ENCODE measurements around the gene CHFR.
"Not testable (repeated sequence)": the region's sequence is repeated elsewhere in the genome, so short reads cannot be mapped to it uniquely, and the experiment has no call there.

CHFR gene, protein sequence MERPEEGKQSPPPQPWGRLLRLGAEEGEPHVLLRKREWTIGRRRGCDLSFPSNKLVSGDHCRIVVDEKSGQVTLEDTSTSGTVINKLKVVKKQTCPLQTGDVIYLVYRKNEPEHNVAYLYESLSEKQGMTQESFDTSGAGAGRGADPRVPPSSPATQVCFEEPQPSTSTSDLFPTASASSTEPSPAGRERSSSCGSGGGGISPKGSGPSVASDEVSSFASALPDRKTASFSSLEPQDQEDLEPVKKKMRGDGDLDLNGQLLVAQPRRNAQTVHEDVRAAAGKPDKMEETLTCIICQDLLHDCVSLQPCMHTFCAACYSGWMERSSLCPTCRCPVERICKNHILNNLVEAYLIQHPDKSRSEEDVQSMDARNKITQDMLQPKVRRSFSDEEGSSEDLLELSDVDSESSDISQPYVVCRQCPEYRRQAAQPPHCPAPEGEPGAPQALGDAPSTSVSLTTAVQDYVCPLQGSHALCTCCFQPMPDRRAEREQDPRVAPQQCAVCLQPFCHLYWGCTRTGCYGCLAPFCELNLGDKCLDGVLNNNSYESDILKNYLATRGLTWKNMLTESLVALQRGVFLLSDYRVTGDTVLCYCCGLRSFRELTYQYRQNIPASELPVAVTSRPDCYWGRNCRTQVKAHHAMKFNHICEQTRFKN

GRCh38 chr12:132887513-132888351 lies at the start of gene CHFR:
CHFR (minus strand) TSS chr12:132887605; CDS start chr12:132887328, 277 bp downstream.
- DNase-seq: peak; percentile 81

DNA sequence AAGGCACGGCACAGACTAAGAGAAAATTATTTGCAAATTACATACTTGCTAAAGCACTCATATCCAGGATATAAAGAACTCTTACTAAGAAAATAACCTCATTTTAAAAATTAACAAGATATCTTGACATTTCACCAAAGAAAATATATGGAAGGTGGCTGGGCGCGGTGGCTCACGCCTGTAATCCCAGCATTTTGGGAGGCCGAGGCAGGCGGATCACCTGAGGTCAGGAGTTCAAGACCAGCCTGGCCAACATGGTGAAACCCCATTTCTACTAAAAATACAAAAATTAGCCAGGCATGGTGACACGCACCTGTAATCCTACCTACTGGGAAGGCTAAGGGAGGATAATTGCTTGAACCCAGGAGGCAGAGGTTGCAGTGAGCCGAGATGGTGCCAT lies 49.5 kb upstream of the CHFR start:
- not testable (repeated sequence) for DNase-seq

DNA sequence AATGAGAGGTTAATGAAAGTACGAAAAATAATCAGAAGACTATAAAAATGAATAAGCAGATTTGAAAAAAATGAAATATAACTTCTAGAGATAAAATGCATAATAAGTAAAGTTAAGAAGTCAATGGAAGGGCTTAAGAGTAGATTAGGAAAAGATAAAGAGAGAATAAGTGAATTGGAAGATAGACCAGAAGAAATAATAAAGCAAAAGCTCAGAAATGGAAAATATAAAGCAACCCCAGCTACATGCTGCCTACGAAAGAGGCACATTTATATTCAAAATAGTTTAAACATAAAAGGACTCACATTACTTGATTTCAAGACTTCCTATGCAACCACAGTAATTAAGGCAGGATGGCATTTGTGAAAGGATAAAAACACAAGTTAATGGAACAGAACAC lies 48.8 kb upstream of the CHFR start:
- DNase-seq: no peak

DNA sequence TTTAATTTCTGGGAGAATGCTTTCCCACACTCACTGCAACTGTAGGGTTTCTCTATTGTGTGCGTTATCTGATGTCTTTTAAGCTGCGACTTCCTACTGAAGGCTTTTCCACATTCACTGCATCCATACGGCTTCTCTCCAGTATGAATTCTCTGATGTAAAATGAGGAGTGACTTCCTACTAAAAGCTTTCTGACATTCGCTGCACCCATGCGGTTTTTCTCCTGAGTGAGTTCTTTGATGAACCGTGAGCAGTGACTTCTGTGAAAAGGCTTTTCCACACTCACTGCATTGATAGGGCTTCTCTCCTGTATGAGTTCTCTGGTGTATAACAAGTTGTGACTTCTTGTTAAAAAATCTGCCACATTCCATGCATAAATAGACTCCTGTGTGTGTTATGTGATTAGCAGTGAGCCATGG lies 39.0 kb upstream of the CHFR start:
- no peak for DNase-seq

- no peak for DNase-seq
Measured at GRCh38 chr12:132925597-132926414, 38.4 kb upstream of the CHFR start.

DNA sequence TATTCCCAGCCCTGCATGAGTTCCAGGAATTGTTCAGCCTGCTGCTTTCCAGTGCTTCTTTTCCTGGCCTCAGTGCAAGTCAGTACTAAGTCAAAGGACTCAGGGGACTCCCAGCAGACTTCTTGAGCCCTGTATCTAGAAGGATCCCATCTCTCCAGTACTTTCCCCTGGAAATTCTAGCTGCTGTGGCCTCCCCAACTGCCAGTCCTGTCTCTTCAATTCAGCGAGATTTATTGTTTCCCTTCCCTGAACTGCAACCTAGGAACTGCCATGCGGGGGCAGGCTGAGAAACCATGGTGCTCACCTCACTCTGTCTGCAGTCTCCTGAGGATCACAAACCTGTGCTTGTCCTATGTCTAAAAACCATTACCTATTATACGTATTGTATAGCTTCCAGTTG lies 37.0 kb upstream of the CHFR start:
- no peak for DNase-seq

DNA sequence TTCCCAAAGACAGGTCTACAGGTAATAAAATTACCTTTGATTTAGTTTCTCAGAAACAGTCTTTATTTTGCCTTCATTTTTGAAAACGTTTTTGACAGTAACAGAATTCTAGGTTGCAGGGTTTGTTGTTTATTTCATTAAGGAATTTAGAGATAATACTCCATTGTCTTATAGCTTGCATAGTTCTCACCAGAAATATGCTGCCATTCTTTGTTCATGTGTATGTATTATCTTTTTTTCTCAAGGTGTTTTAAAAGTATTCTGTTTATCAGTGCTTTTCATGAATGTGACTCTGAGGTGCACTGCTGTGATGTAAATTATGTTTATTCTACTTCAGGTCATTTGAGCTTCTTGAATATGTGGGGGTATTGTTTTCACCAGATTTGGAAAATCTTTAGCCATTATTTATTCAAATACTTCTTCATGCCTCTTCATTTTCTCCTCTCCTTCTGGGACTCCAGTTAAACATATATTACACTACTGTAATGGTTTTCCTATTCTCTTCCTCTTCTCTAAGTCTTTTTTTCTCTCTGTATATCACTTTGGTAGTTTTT lies 36.0 kb upstream of the CHFR start:
- no peak for DNase-seq

GRCh38 chr12:132922676-132923075 lies 35.3 kb upstream of the CHFR start:
- DNase-seq: no peak

GRCh38 chr12:132921685-132922084 lies 34.3 kb upstream of the CHFR start:
- no peak for DNase-seq

DNA sequence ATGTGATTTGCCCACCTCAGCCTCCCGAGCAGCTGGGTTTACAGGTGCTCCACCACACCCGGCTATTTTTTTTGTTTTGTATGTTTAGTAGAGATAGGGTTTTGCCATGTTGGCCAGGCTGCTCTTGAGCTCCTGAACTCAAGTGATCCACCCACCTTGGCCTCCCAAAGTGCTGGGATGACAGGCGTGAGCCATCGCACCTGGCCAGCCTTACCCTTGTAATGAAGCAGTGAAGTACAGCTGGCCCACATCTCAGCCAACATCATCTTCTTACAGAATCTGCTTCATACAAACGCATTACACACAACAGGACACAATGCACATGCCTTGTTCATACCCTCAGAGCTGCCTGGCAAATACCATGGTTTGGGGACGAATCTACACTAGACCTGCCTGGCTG lies 31.3 kb upstream of the CHFR start:
- no peak for DNase-seq

DNA sequence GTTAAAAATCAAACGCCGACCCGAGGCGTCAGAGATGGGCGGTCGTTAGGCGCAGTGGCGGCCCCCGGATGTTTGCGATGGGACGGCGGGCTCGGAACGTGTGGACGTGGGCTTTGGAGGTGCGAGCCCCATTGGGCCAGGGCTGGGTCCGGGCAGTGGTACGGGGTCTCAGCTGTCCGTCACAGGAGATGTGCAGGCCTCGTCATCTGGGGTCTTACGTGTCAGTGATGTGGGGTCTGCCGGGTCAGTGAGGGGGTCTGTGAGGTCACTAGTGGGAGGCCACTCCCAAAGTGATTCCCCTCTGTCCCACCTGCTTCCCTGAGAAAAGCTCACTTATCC lies 21.6 kb upstream of the CHFR start:
- no peak for DNase-seq

- peak; percentile 82 for DNase-seq
Measured at GRCh38 chr12:132908145-132909029, 21.0 kb upstream of the CHFR start.

- DNase-seq: not testable (repeated sequence)
Measured at GRCh38 chr12:132907789-132908144, 20.4 kb upstream of the CHFR start.

GRCh38 chr12:132907216-132907615 lies 19.8 kb upstream of the CHFR start:
- no peak for DNase-seq

DNA sequence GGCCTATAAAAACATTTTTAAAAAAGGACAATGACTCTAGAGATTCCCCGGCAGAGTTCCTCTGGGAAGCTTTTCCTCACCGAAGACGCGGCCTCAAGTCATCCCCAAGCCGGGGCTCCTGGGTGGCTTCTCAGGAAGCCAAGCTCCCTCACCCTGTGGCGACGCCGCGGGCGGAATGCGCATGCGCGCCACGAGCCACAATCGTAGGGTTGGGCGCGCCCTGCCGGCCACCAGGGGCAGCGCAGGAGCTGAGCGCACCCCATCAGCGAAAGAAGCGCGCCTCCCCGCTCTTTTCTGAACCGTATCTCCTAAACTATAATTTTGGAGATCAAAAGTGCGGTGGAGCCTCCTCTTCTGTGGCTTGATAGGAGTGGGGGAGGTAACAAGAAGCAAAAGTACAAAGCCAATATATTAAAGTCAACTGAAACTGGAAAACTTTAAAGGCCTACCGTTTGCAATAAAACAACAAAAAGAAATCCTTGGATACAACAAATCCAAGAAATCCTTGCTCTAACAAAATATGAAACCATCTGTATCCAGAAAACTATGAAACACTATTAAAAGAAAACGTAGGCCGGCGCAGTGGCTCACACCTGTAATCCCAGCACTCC lies 17.4 kb upstream of the CHFR start:
- no peak for DNase-seq

GRCh38 chr12:132899033-132899432 lies 11.6 kb upstream of the CHFR start:
- no peak for DNase-seq

- DNase-seq: no peak
Measured at GRCh38 chr12:132888852-132889251, 1.4 kb upstream of the CHFR start.

DNA sequence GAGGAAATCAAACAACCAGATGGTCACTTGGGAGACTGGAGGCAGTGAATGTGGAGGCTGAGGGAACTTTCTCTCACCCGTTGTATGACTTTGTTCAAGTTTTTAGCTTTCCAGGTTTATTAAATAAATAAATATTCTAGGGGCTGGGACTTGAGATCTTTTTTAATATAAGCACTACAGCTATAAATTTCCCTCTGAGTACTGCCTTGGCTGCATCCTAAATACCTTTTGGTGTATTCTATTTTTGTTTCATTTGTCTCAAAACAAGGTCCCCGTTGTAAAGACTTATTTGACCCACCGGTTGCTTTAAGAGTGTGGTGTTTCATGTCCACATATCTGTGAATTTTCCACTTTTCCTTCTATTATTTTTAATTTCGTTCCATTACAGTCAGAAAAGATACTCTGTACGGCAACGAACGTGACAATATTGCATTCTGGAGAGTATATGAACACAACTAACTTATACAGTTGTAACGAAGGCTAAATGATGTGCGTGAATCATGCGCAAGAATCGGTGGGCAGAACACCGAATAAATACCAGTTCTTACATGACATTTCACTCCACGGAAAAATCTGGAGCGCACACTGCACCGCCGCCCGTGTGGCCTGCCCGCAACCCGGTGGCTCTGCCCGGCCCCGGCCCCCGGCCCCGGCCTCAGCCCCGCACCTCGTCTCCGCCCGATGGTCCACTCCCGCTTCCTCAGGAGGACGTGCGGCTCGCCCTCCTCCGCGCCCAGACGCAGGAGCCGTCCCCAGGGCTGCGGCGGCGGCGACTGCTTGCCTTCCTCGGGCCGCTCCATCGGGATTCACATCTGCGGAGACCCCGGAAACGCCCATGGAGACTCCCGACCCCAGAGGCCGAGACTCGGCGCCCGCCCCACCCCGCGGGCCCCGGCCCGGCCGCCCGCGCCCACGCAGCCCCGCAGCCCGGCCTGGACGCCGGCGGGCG lies 602 bp downstream of the CHFR start:
- no peak for DNase-seq

DNA sequence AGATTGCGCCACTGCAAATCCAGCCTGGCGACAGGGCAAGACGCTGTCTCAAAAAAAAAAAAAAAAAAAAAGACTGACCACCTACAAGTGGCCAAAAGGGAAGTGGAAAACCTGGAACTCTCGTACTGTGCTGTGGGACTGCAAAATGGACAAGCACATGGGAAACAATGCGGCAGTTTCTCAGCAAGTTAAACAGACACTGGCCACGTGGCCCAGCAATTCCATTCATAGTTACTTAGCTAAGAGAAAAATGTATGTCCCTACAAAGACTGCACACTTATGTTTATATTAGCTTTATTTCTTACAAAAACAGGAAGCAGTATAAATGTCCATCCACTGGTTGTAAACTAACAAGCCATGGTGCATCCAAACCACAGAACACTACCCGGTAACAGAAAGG lies 5.6 kb downstream of the CHFR start:
- DNase-seq: no peak

DNA sequence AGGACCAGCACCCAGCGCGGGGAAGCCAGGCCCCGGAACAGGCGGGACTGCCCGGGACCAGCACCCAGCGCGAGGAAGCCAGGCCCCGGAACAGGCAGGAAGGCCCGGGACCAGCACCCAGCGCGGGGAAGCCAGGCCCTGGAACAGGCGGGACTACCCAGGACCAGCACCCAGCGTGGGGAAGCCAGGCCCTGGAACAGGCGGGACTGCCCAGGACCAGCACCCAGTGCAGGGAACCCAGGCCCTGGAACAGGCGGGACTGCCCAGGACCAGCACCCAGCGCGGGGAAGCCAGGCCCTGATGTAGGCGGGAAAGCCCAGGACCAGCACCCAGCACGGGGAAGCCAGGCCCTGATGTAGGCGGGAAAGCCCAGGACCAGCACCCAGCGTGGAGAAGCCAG lies 12.8 kb downstream of the CHFR start:
- not testable (repeated sequence) for DNase-seq
